ENCODE results near the gene CYP27C1. TPM values are rescaled to one million over a fixed set of nuclear protein-coding genes. Genes with fewer than 3 reads are reported as not detected.

CYP27C1 gene
- total and polyA plus RNA-seq, 2 experiments from 2014 or later = 1.8 to 2.9 TPM

DNA sequence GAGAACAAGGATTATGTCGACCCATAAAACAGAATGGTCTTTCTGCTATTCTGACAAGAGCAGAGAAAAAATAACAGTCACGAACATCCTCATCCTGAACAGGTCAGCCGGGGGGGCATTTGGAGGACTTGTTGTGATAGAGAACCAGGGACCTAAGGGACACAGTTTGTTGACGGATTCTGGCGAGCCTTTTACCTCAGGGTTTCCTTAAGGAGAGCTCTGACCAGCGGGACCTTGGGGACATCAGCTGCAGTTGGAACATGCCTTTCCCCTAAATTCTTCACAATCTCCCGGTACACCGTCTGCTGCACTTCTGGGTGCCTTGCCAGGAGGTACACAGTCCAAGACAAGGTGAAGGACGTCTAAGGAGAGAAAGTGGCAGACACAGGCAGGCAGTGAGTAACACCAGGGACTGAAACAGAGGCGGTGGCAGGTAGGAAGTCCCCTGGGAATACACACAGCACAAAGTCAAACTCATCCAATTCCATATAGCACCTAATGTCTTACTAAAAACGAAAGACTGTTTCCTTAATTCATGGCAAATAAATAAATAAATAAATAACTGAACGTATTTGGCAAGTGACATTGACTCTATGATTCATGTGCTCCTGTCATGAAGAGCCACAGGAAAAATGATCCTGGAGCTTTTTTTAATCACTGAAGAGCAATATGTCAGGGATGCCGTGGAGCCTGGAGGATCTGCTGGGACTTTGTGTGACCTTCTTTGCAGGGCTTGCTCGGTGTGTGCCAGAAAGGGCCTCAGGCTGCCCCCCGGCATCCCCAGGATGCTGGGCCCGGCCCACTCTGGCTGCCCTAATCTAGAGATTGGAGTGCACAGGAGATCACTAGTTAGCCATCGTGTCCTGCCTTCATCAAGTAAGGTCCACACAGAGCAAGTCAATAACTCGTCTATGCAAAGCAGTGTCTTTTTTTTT lies 24.7 kb downstream of the CYP27C1 start:
- Mint-ChIP-seq H3K4me3 (no peak overlapping the region), H3K27ac (no peak overlapping the region), H3K27me3 (ENCODE audit: insufficient read depth, low read depth, poor library complexity) (peaks cover 5% of the 10 kb centered on the region), H3K36me3 (ENCODE audit: low read depth) (peaks cover 20% of the 10 kb centered on the region), H3K9me3 (peaks cover 14% of the 10 kb centered on the region), H3K4me1 (peaks cover 31% of the 10 kb centered on the region)
- Histone ChIP-seq H3K4me1 (ENCODE audit: insufficient read depth) (peaks cover 21% of the 10 kb centered on the region), H3K79me2 (replicated peaks; ENCODE audit: insufficient read depth) (no peaks in the 10 kb centered on the region), H3F3A (replicated peaks; ENCODE audit: low read depth) (no peaks in the 10 kb centered on the region), H3K4me2 (no peak overlapping the region), H3K27me3 (ENCODE audit: insufficient read depth) (no peaks in the 10 kb centered on the region), H4K20me1 (replicated peaks; ENCODE audit: insufficient read depth) (no peaks in the 10 kb centered on the region), H3K9me2 (ENCODE audit: insufficient read depth) (no peaks in the 10 kb centered on the region), H3K27ac (ENCODE audit: low read depth) (no peak overlapping the region), H3K4me3 (no peak overlapping the region), H3K36me3 (ENCODE audit: insufficient read depth) (no peaks in the 10 kb centered on the region), H2AFZ (no peak overlapping the region)
- DNase-seq (ENCODE audit: low spot score) (no peak), ATAC-seq (no peak)
- TF ChIP-seq, protein P1, sequence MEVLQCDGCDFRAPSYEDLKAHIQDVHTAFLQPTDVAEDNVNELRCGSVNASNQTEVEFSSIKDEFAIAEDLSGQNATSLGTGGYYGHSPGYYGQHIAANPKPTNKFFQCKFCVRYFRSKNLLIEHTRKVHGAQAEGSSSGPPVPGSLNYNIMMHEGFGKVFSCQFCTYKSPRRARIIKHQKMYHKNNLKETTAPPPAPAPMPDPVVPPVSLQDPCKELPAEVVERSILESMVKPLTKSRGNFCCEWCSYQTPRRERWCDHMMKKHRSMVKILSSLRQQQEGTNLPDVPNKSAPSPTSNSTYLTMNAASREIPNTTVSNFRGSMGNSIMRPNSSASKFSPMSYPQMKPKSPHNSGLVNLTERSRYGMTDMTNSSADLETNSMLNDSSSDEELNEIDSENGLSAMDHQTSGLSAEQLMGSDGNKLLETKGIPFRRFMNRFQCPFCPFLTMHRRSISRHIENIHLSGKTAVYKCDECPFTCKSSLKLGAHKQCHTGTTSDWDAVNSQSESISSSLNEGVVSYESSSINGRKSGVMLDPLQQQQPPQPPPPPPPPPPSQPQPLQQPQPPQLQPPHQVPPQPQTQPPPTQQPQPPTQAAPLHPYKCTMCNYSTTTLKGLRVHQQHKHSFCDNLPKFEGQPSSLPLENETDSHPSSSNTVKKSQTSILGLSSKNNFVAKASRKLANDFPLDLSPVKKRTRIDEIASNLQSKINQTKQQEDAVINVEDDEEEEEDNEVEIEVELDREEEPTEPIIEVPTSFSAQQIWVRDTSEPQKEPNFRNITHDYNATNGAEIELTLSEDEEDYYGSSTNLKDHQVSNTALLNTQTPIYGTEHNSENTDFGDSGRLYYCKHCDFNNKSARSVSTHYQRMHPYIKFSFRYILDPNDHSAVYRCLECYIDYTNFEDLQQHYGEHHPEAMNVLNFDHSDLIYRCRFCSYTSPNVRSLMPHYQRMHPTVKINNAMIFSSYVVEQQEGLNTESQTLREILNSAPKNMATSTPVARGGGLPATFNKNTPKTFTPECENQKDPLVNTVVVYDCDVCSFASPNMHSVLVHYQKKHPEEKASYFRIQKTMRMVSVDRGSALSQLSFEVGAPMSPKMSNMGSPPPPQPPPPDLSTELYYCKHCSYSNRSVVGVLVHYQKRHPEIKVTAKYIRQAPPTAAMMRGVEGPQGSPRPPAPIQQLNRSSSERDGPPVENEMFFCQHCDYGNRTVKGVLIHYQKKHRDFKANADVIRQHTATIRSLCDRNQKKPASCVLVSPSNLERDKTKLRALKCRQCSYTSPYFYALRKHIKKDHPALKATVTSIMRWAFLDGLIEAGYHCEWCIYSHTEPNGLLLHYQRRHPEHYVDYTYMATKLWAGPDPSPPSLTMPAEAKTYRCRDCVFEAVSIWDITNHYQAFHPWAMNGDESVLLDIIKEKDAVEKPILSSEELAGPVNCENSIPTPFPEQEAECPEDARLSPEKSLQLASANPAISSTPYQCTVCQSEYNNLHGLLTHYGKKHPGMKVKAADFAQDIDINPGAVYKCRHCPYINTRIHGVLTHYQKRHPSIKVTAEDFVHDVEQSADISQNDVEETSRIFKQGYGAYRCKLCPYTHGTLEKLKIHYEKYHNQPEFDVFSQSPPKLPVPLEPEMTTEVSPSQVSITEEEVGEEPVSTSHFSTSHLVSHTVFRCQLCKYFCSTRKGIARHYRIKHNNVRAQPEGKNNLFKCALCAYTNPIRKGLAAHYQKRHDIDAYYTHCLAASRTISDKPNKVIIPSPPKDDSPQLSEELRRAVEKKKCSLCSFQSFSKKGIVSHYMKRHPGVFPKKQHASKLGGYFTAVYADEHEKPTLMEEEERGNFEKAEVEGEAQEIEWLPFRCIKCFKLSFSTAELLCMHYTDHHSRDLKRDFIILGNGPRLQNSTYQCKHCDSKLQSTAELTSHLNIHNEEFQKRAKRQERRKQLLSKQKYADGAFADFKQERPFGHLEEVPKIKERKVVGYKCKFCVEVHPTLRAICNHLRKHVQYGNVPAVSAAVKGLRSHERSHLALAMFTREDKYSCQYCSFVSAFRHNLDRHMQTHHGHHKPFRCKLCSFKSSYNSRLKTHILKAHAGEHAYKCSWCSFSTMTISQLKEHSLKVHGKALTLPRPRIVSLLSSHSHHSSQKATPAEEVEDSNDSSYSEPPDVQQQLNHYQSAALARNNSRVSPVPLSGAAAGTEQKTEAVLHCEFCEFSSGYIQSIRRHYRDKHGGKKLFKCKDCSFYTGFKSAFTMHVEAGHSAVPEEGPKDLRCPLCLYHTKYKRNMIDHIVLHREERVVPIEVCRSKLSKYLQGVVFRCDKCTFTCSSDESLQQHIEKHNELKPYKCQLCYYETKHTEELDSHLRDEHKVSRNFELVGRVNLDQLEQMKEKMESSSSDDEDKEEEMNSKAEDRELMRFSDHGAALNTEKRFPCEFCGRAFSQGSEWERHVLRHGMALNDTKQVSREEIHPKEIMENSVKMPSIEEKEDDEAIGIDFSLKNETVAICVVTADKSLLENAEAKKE (CRISPR knock-in tag; IDR thresholded peaks at IDR 0.05) = no peak
- TF ChIP-seq NANOG (IDR thresholded peaks at IDR 0.05; ENCODE audit: borderline replicate concordance) (no peak), ZNF114 (CRISPR knock-in tag; IDR thresholded peaks at IDR 0.05) (no peak), STAT1 (IDR thresholded peaks at IDR 0.05; ENCODE audit: unreplicated experiment) (no peak), EZH2 (IDR thresholded peaks at IDR 0.05; ENCODE audit: low read depth, unreplicated experiment) (no peak), CTCF (conservative IDR thresholded peaks at IDR 0.05; ENCODE audit: low read depth in 2 of 2) (no peak), ZNF331 (CRISPR knock-in tag; IDR thresholded peaks at IDR 0.05; ENCODE audit: low read depth) (no peak)
- TF ChIP-seq, protein P2, sequence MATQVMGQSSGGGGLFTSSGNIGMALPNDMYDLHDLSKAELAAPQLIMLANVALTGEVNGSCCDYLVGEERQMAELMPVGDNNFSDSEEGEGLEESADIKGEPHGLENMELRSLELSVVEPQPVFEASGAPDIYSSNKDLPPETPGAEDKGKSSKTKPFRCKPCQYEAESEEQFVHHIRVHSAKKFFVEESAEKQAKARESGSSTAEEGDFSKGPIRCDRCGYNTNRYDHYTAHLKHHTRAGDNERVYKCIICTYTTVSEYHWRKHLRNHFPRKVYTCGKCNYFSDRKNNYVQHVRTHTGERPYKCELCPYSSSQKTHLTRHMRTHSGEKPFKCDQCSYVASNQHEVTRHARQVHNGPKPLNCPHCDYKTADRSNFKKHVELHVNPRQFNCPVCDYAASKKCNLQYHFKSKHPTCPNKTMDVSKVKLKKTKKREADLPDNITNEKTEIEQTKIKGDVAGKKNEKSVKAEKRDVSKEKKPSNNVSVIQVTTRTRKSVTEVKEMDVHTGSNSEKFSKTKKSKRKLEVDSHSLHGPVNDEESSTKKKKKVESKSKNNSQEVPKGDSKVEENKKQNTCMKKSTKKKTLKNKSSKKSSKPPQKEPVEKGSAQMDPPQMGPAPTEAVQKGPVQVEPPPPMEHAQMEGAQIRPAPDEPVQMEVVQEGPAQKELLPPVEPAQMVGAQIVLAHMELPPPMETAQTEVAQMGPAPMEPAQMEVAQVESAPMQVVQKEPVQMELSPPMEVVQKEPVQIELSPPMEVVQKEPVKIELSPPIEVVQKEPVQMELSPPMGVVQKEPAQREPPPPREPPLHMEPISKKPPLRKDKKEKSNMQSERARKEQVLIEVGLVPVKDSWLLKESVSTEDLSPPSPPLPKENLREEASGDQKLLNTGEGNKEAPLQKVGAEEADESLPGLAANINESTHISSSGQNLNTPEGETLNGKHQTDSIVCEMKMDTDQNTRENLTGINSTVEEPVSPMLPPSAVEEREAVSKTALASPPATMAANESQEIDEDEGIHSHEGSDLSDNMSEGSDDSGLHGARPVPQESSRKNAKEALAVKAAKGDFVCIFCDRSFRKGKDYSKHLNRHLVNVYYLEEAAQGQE (IDR thresholded peaks at IDR 0.05; ENCODE audit: unreplicated experiment) = no peak

All from GM23338 (cell line).